Upper lobe of right lung (tissue), 1 donor: ENCODE results near the gene TIMP3. TPM values are rescaled to one million over a fixed set of nuclear protein-coding genes. Genes with fewer than 3 reads are reported as not detected.
"Not testable (repeated sequence)": the region's sequence is repeated elsewhere in the genome, so short reads cannot be mapped to it uniquely, and the experiment has no call there.

Experiments
- ATAC-seq: fragments of 200-7000 bp; cut with Tn5 transposase; one replicate; pipeline ENCODE4 v1.9.1; 2020; ENCODE audit warnings: mild to moderate bottlenecking, moderate library complexity
- DNase-seq: peaks from one replicate; pipeline ENCODE4 v3.0.0-alpha.2; 2020
- H3K27ac ChIP-seq: fragments of 200-600 bp; one replicate; pipeline ENCODE4 v1.8.0; 2022
- H3K27me3 ChIP-seq: fragments of 200-600 bp; one replicate; pipeline ENCODE4 v1.8.0; 2022; ENCODE audit warnings: mild to moderate bottlenecking
- H3K36me3 ChIP-seq: fragments of 200-600 bp; one replicate; pipeline ENCODE4 v1.8.0; 2022
- H3K4me1 ChIP-seq: fragments of 200-600 bp; one replicate; pipeline ENCODE4 v1.8.0; 2022
- H3K4me3 ChIP-seq: fragments of 200-600 bp; one replicate; pipeline ENCODE4 v1.8.0; 2022; ENCODE audit warnings: mild to moderate bottlenecking
- H3K9me3 ChIP-seq: fragments of 200-600 bp; one replicate; pipeline ENCODE4 v1.8.0; 2022
- intact Hi-C: fragments of 100-400 bp; cut with DNase I; formaldehyde crosslinking; loops from one replicate; pipeline ENCODE4 v1.11.0; 2022
- long read RNA-seq: library from polyadenylated mRNA; unstranded; transcript quantifications from one replicate; pipeline ENCODE4 v2.0.0, GENCODE V29; 2021
- total RNA-seq: library from RNA; stranded (reverse); fragmentation: NEBNext Ultra II Directional; extraction: Animal tissue kit (Norgen Biotek cat#: 25700); gene quantifications from one replicate; pipeline ENCODE4 v1.2.1, GENCODE V29; 2021
- TF ChIP-seq, protein P1 (sequence below): fragments of 200-600 bp; IDR thresholded peaks from one replicate; pipeline ENCODE4 v1.8.0; 2022; ENCODE audit warnings: antibody characterized with exemption
- donor health status: DM: no; HTN: yes; CAD: no; lungs with severe emphysema.

TIMP3 gene
- 749 TPM for total RNA-seq
- long read RNA-seq, full-length matches to known transcripts: 980 of 1,348 reads
- long read RNA-seq, partial matches to known transcripts: 79 of 1,348 reads
- long read RNA-seq, other reads (novel, unspliced or antisense): 289 of 1,348 reads

DNA sequence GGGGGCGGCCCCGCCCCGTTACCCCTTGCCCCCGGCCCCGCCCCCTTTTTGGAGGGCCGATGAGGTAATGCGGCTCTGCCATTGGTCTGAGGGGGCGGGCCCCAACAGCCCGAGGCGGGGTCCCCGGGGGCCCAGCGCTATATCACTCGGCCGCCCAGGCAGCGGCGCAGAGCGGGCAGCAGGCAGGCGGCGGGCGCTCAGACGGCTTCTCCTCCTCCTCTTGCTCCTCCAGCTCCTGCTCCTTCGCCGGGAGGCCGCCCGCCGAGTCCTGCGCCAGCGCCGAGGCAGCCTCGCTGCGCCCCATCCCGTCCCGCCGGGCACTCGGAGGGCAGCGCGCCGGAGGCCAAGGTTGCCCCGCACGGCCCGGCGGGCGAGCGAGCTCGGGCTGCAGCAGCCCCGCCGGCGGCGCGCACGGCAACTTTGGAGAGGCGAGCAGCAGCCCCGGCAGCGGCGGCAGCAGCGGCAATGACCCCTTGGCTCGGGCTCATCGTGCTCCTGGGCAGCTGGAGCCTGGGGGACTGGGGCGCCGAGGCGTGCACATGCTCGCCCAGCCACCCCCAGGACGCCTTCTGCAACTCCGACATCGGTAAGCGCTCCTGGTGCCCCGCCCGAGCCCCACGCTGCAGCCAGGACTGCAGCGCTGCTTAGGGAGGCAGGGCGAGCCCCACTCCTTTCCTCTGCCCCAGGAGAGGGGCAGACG lies at the start of gene TIMP3:
TIMP3 (plus strand) TSS at position 169 of the 700 bp plus-strand sequence; CDS start at position 466, 297 bp downstream.
- Histone ChIP-seq H3K36me3 (peaks cover 19% of the 10 kb centered on the region), H3K4me3 (peak within 1 kb of the TSS; percentile 73), H3K4me1 (peaks cover 28% of the 10 kb centered on the region), H3K9me3 (no peaks in the 10 kb centered on the region), H3K27ac (peak within 1 kb of the TSS; percentile 92), H3K27me3 (peaks cover 4% of the 10 kb centered on the region)
- peak; percentile 86 for DNase-seq
- peak; percentile 85 for ATAC-seq
- TF ChIP-seq, protein P1, sequence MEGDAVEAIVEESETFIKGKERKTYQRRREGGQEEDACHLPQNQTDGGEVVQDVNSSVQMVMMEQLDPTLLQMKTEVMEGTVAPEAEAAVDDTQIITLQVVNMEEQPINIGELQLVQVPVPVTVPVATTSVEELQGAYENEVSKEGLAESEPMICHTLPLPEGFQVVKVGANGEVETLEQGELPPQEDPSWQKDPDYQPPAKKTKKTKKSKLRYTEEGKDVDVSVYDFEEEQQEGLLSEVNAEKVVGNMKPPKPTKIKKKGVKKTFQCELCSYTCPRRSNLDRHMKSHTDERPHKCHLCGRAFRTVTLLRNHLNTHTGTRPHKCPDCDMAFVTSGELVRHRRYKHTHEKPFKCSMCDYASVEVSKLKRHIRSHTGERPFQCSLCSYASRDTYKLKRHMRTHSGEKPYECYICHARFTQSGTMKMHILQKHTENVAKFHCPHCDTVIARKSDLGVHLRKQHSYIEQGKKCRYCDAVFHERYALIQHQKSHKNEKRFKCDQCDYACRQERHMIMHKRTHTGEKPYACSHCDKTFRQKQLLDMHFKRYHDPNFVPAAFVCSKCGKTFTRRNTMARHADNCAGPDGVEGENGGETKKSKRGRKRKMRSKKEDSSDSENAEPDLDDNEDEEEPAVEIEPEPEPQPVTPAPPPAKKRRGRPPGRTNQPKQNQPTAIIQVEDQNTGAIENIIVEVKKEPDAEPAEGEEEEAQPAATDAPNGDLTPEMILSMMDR: no peak
- intact Hi-C loops: no loop called here

DNA sequence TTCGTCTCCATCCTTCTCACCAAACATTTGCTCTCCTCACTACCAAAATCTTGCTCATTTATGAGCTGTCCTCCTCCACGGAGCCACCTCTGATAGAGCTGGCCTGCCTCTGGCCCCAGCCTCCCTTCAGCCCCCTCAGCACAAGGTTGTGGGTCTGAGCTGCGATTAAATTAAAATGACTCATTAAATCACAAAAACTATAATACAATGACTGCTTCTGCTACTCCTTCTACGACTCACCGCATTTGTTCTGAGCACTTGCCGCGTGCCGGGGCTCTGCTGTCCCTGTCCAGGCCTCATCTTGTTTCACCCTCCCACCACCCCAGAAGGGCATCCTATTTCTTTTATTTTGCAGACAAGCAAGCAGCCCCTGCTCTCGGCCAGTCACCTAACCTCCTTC lies 49.2 kb upstream of the TIMP3 start:
- no peak overlapping the region for H3K4me3 ChIP-seq
- TF ChIP-seq, protein P1: no peak
- H3K4me1 ChIP-seq: peaks cover 11% of the 10 kb centered on the region
- intact Hi-C loops: no loop called here
- DNase-seq: no peak
- H3K9me3 ChIP-seq: no peaks in the 10 kb centered on the region
- H3K36me3 ChIP-seq: no peaks in the 10 kb centered on the region
- no peak for ATAC-seq
- no peak overlapping the region for H3K27ac ChIP-seq
- no peaks in the 10 kb centered on the region for H3K27me3 ChIP-seq

DNA sequence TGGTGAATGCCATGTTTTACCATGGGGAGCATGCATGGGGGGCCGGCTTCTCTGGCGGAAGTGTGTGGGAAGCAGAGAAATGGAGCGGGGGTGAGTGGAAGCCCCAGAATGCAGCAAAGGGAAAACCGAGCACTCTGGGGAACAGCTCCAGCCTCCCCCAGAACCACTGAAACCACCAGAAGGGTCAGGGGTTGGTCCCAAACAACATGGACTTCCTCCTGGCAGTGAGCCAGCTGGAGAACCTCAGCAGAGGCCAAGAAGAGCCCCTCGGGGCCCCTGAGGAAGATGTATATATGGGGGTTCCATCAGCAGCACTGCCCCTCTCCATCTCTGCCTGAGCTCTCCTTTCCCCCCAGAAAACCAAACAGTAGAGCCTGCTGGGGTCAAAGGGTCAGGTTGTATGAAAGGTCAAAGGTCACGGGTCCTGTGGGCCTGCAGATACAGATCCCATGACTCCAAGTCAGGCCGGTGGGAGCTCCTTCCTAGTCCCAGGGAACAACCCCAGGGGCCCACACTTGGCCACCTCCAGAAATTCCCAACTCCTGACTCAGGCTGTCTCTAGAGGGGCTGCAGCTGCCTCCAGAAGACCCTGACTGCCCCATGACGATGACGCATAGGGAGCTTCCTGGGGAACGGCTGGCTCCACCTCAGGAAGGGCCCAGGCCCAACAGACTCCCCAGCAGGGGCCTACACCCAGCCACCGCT lies 48.5 kb upstream of the TIMP3 start:
- Histone ChIP-seq H3K36me3 (no peaks in the 10 kb centered on the region), H3K27me3 (no peaks in the 10 kb centered on the region), H3K9me3 (no peaks in the 10 kb centered on the region), H3K4me1 (peaks cover 11% of the 10 kb centered on the region), H3K4me3 (no peak overlapping the region), H3K27ac (no peak overlapping the region)
- ATAC-seq: no peak
- TF ChIP-seq, protein P1: no peak
- intact Hi-C loops: no loop called here
- DNase-seq: no peak

DNA sequence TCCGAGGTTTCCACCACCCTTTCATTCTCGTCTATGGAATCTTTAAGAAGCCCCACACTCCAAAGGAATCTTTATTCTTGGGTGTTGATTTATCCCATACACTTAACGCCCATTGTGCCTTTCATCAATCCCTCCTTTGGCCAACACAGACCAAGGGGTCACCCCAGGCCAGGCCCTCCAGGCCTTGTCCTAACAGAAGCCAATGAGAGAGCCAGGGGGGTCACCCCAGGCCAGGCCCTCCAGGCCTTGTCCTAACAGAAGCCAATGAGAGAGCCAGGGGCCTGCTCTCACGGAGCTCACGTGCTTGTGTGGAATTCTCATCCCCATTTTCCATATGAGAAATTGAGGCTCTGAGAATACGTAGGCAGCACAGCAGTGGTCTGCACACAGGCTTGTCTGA lies 47.9 kb upstream of the TIMP3 start:
- H3K27ac ChIP-seq: no peak overlapping the region
- TF ChIP-seq, protein P1: no peak
- H3K9me3 ChIP-seq: no peaks in the 10 kb centered on the region
- no peaks in the 10 kb centered on the region for H3K36me3 ChIP-seq
- ATAC-seq: no peak
- no peaks in the 10 kb centered on the region for H3K27me3 ChIP-seq
- no peak for DNase-seq
- no peak overlapping the region for H3K4me3 ChIP-seq
- peaks cover 11% of the 10 kb centered on the region for H3K4me1 ChIP-seq
- intact Hi-C loops: no loop called here

DNA sequence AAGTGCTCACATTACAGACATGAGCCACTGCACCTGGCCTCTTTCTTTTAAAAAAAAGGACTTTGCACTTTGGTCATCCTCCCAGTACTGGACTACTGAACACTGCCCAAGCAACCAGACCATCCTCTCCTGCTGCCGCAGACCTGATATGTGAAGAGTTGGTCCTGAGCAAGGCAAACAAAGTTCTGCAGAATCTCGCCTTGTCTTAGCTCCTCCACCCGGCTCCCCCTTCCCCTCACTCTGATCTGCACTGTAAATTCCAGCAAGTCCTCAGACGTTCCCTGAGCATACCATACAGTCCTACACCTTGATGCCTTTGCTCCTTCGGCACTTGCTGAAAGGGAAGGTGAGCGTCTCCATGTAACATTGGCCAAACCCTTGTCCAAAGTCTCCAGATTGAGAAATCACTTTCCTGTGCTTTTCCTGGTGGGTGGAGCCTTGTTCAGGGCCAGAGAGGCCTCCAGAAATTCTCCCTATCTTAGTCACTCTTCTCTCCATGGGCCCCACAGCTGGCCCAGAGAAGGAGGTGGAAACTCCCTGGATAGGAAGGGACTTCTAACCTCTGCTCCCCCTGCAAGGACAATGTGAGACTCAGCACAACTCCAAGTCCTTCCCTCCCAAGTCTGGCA lies 47.0 kb upstream of the TIMP3 start:
- DNase-seq (no peak), ATAC-seq (peak; percentile 77)
- Histone ChIP-seq H3K27me3 (no peaks in the 10 kb centered on the region), H3K4me3 (no peak overlapping the region), H3K36me3 (no peaks in the 10 kb centered on the region), H3K4me1 (peaks cover 11% of the 10 kb centered on the region), H3K9me3 (no peaks in the 10 kb centered on the region), H3K27ac (no peak overlapping the region)
- intact Hi-C loops: no loop called here
- TF ChIP-seq, protein P1: no peak

DNA sequence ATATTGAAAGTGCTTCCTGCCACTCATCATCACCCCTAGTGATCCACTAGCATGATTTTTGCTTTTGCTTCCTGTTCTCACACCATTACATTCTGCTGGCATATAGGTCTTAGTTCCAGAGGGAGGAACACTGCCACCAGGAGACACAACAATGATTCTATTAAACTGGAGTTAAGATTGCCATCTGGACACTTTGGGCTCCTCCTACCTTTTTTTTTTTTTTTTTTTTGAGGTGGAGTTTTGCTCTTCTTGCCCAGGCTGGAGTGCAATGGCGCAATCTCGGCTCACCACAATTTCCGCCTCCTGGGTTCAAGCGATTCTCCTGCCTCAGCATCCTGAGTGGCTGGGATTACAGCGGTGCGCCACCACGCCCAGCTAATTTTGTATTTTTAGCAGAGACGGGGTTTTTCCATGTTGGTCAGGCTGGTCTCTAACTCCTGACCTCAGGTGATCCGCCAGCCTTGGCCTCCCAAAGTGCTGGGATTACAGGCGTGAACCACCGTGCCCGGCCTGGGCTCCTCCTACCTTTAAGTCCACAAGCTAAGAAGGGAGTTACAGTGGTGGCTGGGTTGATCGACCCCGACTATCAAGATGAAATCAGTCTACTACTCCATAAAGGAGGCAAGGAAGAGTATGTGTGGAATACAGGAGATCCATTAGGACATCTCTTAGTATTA lies 44.3 kb upstream of the TIMP3 start:
- intact Hi-C loops, ATAC-seq, H3K27me3 ChIP-seq, H3K27ac ChIP-seq, H3K9me3 ChIP-seq, H3K36me3 ChIP-seq, H3K4me3 ChIP-seq, DNase-seq: not testable (repeated sequence)
- H3K4me1 ChIP-seq: peaks cover 29% of the 10 kb centered on the region
